Lower leg skin (tissue), 4 donors: Measurements from ENCODE around the gene PMM2. TPM values are rescaled to one million over a fixed set of nuclear protein-coding genes. Genes with fewer than 3 reads are reported as not detected.

ENCODE experiments used
- DNase-seq, 2 donors: peaks; one replicate each; pipeline ENCODE4 v3.0.0-alpha.2; 2019; ENCODE audit warnings: low spot score in 2 of 2
- H3K4me3 ChIP-seq: fragments of 200-600 bp; sonication (generic); 2 replicates; pipeline ENCODE4 v1.5.1; 2017; ENCODE audit warnings: mild to moderate bottlenecking, low read depth; ENCODE audit not compliant: poor library complexity, severe bottlenecking
- CTCF ChIP-seq, 3 donors: fragments of 450-650 bp; IDR thresholded peaks; one replicate each; pipeline ENCODE4 v1.5.1; 2016; ENCODE audit warnings: antibody characterized with exemption in 3 of 3, mild to moderate bottlenecking in 3 of 3, moderate library complexity in 2 of 3
- POLR2A ChIP-seq, 2 donors: fragments of 450-650 bp; IDR thresholded peaks; one replicate each; pipeline ENCODE4 v1.6.1; 2016 to 2017; ENCODE audit warnings: antibody characterized with exemption in 2 of 2, mild to moderate bottlenecking in 1 of 2, moderate library complexity in 1 of 2
- WGBS, 2 donors: methylation state at CpG; one replicate each; pipeline ENCODE4 v1.1.5; 2018; 5-methylcytosine and 5-hydroxymethylcytosine counted together
- intact Hi-C: fragments of 100-400 bp; cut with DNase I; formaldehyde crosslinking; loops from one replicate; pipeline ENCODE4 v1.15.0; 2023; ENCODE audit warnings: low total_unique reads
- total RNA-seq, 4 donors: library from RNA; depleted of rRNA; stranded (reverse); fragments of >200 nt; gene quantifications; one replicate each; pipeline ENCODE4 v1.1.0, GENCODE V29; 2016

The PMM2 gene
- total RNA-seq, 4 donors from 2014 or later: 20.5 to 41.8 (median 26.8) TPM

- intact Hi-C loops: loop anchor here (5.0 kb wide), 1 partner anchor 60 kb away; no protein-coding TSS in a partner anchor
- 74 to 79% methylated on average over 6 of the region's 6 CpGs for WGBS, 2 donors
- TF ChIP-seq POLR2A (IDR thresholded peaks at IDR 0.05) (no peak), CTCF (IDR thresholded peaks at IDR 0.05) (no peak)
- DNase-seq: no peak
- H3K4me3 ChIP-seq: no peak overlapping the region
Measured at GRCh38 chr16:8816967-8817655, 19.5 kb downstream of the PMM2 start.

- TF ChIP-seq CTCF (IDR thresholded peaks at IDR 0.05) (no peak), POLR2A (IDR thresholded peaks at IDR 0.05) (no peak)
- H3K4me3 ChIP-seq: no peak overlapping the region
- WGBS, 2 donors: 81 to 83% methylated on average over 10 of the region's 10 CpGs
- DNase-seq: no peak
- intact Hi-C loops: loop anchor here (5.0 kb wide), 1 partner anchor 59 kb away; no protein-coding TSS in a partner anchor
Measured at GRCh38 chr16:8818504-8819270, 21.0 kb downstream of the PMM2 start.

GRCh38 chr16:8819411-8820034 lies 21.9 kb downstream of the PMM2 start:
- intact Hi-C loops: loop anchor here (5.0 kb wide), 1 partner anchor 58 kb away; no protein-coding TSS in a partner anchor
- no peak for TF ChIP-seq POLR2A (IDR thresholded peaks at IDR 0.05)
- TF ChIP-seq CTCF (IDR thresholded peaks at IDR 0.05): no peak
- 89 to 93% methylated on average over 6 of the region's 6 CpGs for WGBS, 2 donors
- DNase-seq: no peak
- H3K4me3 ChIP-seq: no peak overlapping the region

- intact Hi-C loops: no loop called here
- no peak for TF ChIP-seq CTCF (IDR thresholded peaks at IDR 0.05)
- H3K4me3 ChIP-seq: no peak overlapping the region
- WGBS, 2 donors: 90 to 98% methylated on average over 3 of the region's 3 CpGs
- DNase-seq: no peak
Measured at GRCh38 chr16:8822403-8822802, 24.8 kb downstream of the PMM2 start.

- no peak for DNase-seq
- intact Hi-C loops: no loop called here
- WGBS, 2 donors: 75 to 76% methylated on average over 3 of the region's 3 CpGs
- TF ChIP-seq CTCF (IDR thresholded peaks at IDR 0.05): no peak
- TF ChIP-seq POLR2A (IDR thresholded peaks at IDR 0.05): no peak
- H3K4me3 ChIP-seq: no peak overlapping the region
Measured at GRCh38 chr16:8826278-8826879, 28.7 kb downstream of the PMM2 start.
